ENCODE data around the gene CLK3.
A peak's percentile ranks its signal among the peaks of the same experiment; 100 is the strongest.
"Not testable (repeated sequence)": the region's sequence is repeated elsewhere in the genome, so short reads cannot be mapped to it uniquely, and the experiment has no call there.

CLK3 gene

GRCh38 chr15:74615508-74616365, at the start of gene CLK3:
Gene CLK3, plus strand, starts transcription at chr15:74615836. Its CDS starts 3,361 bp downstream, at chr15:74619197.
- DNase-seq (ENCODE audit: low read depth) = peak; percentile 82
- peak within 1 kb of the TSS; percentile 100 for H3K4me3 ChIP-seq (ENCODE audit: low read depth, low read length)

- DNase-seq (ENCODE audit: low read depth) = no peak
- H3K4me3 ChIP-seq (ENCODE audit: low read depth, low read length) = no peak overlapping the region
Measured at GRCh38 chr15:74568594-74568993, 47.0 kb upstream of the CLK3 start.

GRCh38 chr15:74569731-74570070, 45.9 kb upstream of the CLK3 start:
- H3K4me3 ChIP-seq (ENCODE audit: low read depth, low read length) = no peak overlapping the region
- DNase-seq (ENCODE audit: low read depth) = no peak

GRCh38 chr15:74571191-74571590, 44.4 kb upstream of the CLK3 start:
- DNase-seq (ENCODE audit: low read depth) = no peak

GRCh38 chr15:74573987-74574386, 41.6 kb upstream of the CLK3 start:
- no peak for DNase-seq (ENCODE audit: low read depth)
- H3K4me3 ChIP-seq (ENCODE audit: low read depth, low read length) = no peak overlapping the region

More at GRCh38 chr15:74571191-74571590, 44.4 kb upstream of the CLK3 start:
- no peak overlapping the region for H3K4me3 ChIP-seq (ENCODE audit: low read depth, low read length)

GRCh38 chr15:74578496-74578994, 37.1 kb upstream of the CLK3 start:
- no peak for DNase-seq (ENCODE audit: low read depth)
- H3K4me3 ChIP-seq (ENCODE audit: low read depth, low read length) = no peak overlapping the region

GRCh38 chr15:74579001-74579400, 36.6 kb upstream of the CLK3 start:
- DNase-seq (ENCODE audit: low read depth) = no peak
- no peak overlapping the region for H3K4me3 ChIP-seq (ENCODE audit: low read depth, low read length)

- no peak for DNase-seq (ENCODE audit: low read depth)
- no peak overlapping the region for H3K4me3 ChIP-seq (ENCODE audit: low read depth, low read length)
Measured at GRCh38 chr15:74580538-74581350, 34.9 kb upstream of the CLK3 start.

- no peak for DNase-seq (ENCODE audit: low read depth)
- H3K4me3 ChIP-seq (ENCODE audit: low read depth, low read length) = no peak overlapping the region
Measured at GRCh38 chr15:74584204-74584603, 31.4 kb upstream of the CLK3 start.

GRCh38 chr15:74584779-74585178, 30.9 kb upstream of the CLK3 start:
- no peak overlapping the region for H3K4me3 ChIP-seq (ENCODE audit: low read depth, low read length)

GRCh38 chr15:74585191-74585590, 30.4 kb upstream of the CLK3 start:
- H3K4me3 ChIP-seq (ENCODE audit: low read depth, low read length) = no peak overlapping the region
- no peak for DNase-seq (ENCODE audit: low read depth)

More at GRCh38 chr15:74584779-74585178, 30.9 kb upstream of the CLK3 start:
- DNase-seq (ENCODE audit: low read depth) = no peak

GRCh38 chr15:74585857-74586256, 29.8 kb upstream of the CLK3 start:
- H3K4me3 ChIP-seq (ENCODE audit: low read depth, low read length) = no peak overlapping the region
- DNase-seq (ENCODE audit: low read depth) = no peak

- H3K4me3 ChIP-seq (ENCODE audit: low read depth, low read length) = no peak overlapping the region
- no peak for DNase-seq (ENCODE audit: low read depth)
Measured at GRCh38 chr15:74589826-74590225, 25.8 kb upstream of the CLK3 start.

- no peak for DNase-seq (ENCODE audit: low read depth)
- no peak overlapping the region for H3K4me3 ChIP-seq (ENCODE audit: low read depth, low read length)
Measured at GRCh38 chr15:74592222-74592621, 23.4 kb upstream of the CLK3 start.

- DNase-seq (ENCODE audit: low read depth) = no peak
- no peak overlapping the region for H3K4me3 ChIP-seq (ENCODE audit: low read depth, low read length)
Measured at GRCh38 chr15:74593122-74593521, 22.5 kb upstream of the CLK3 start.

- no peak for DNase-seq (ENCODE audit: low read depth)
Measured at GRCh38 chr15:74594455-74594854, 21.2 kb upstream of the CLK3 start.

GRCh38 chr15:74595271-74595670, 20.4 kb upstream of the CLK3 start:
- H3K4me3 ChIP-seq (ENCODE audit: low read depth, low read length) = no peak overlapping the region
- DNase-seq (ENCODE audit: low read depth) = no peak

More at GRCh38 chr15:74594455-74594854, 21.2 kb upstream of the CLK3 start:
- no peak overlapping the region for H3K4me3 ChIP-seq (ENCODE audit: low read depth, low read length)

- not testable (repeated sequence) for DNase-seq (ENCODE audit: low read depth); H3K4me3 ChIP-seq (ENCODE audit: low read depth, low read length)
Measured at GRCh38 chr15:74596736-74597135, 18.9 kb upstream of the CLK3 start.

- DNase-seq (ENCODE audit: low read depth); H3K4me3 ChIP-seq (ENCODE audit: low read depth, low read length): not testable (repeated sequence)
Measured at GRCh38 chr15:74597146-74597705, 18.4 kb upstream of the CLK3 start.

Data from skeletal muscle cell (primary cell).